Measurements from ENCODE around the gene UBE3A.

DNA sequence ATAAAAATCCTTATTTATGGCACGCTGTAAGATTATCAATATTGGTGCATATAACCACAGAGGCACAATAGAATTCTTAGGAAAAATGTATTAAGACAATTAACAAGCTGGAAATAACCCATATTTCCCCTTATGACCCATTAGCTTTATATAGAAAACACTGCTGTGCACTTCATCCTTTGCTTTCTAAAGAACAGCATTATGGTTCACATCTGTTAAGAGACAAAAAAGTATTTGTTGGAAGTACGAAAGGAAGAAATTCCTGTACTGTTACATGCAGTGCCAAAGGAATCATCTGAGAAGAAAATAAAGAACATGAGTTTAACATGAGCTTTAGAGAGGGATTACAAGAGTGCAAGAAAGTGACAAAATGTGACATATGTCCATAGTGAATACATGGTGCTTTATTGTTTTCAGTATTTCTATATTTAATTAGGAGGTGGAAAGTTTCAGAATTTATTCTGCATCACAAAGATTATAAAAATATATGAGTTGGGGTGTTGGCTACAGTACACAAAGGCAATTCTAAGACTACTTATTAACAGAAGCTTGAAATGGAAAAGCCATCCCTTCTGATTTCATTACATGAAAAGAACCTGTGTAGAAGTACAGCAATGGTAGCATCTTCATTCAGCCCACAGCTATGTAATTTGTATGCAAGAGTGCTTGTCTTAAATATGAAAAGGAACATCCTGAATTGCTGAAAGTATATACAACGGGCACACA is 6.8 kb downstream of the UBE3A start:
- TF ChIP-seq, protein P1, sequence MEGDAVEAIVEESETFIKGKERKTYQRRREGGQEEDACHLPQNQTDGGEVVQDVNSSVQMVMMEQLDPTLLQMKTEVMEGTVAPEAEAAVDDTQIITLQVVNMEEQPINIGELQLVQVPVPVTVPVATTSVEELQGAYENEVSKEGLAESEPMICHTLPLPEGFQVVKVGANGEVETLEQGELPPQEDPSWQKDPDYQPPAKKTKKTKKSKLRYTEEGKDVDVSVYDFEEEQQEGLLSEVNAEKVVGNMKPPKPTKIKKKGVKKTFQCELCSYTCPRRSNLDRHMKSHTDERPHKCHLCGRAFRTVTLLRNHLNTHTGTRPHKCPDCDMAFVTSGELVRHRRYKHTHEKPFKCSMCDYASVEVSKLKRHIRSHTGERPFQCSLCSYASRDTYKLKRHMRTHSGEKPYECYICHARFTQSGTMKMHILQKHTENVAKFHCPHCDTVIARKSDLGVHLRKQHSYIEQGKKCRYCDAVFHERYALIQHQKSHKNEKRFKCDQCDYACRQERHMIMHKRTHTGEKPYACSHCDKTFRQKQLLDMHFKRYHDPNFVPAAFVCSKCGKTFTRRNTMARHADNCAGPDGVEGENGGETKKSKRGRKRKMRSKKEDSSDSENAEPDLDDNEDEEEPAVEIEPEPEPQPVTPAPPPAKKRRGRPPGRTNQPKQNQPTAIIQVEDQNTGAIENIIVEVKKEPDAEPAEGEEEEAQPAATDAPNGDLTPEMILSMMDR (IDR thresholded peaks at IDR 0.05), result no peak
- no peak for TF ChIP-seq POLR2A (IDR thresholded peaks at IDR 0.05)

Data from body of pancreas (tissue), 4 donors.